Panc1 (cell line): ENCODE measurements around the gene FNDC10.

Experiments
- POLR2AphosphoS5 ChIP-seq: IDR thresholded peaks from 2 replicates; pipeline ENCODE4 v1.6.1; 2012; ENCODE audit warnings: mild to moderate bottlenecking, low read depth, low read length, moderate library complexity
- SIN3A ChIP-seq: IDR thresholded peaks from 2 replicates; pipeline ENCODE4 v1.6.1; 2012; ENCODE audit warnings: low read depth, mild to moderate bottlenecking, low read length, moderate library complexity, borderline replicate concordance; ENCODE audit not compliant: insufficient read depth
- TCF7L2 ChIP-seq: IDR thresholded peaks from 2 replicates; pipeline ENCODE4 v1.6.1; 2011; ENCODE audit warnings: mild to moderate bottlenecking, low read depth, low read length, inconsistent platforms
- TF ChIP-seq, protein P1 (sequence below): fragments of 450-650 bp; IDR thresholded peaks from 2 replicates; pipeline ENCODE4 v1.5.1; 2017; ENCODE audit warnings: mild to moderate bottlenecking
- TF ChIP-seq, protein P2 (sequence below), 2 experiments: IDR thresholded peaks; 2 replicates each; pipeline ENCODE4 v1.6.1; 2011 to 2012; ENCODE audit warnings: low read depth in 2 of 2, control low read depth in 1 of 2, low read length in 1 of 2, mild to moderate bottlenecking in 1 of 2, moderate library complexity in 1 of 2; ENCODE audit not compliant: insufficient read depth in 1 of 2

DNA sequence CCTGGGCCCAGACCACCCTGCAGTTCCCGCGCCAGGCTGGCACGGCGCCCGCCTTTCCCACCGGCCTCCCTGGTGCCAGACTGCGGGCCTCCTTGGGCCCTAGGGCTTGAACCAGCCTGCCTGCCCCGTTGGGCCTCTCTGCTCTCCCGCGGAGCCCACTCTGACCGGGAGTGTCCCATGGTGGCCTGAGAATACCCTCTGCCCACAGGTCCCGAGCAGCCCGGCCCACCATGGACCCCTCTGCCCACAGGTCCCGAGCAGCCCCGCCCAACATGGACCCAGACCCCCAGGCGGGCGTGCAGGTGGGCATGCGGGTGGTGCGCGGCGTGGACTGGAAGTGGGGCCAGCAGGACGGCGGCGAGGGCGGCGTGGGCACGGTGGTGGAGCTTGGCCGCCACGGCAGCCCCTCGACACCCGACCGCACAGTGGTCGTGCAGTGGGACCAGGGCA, 23.3 kb upstream of the FNDC10 start:
- TF ChIP-seq, protein P1, sequence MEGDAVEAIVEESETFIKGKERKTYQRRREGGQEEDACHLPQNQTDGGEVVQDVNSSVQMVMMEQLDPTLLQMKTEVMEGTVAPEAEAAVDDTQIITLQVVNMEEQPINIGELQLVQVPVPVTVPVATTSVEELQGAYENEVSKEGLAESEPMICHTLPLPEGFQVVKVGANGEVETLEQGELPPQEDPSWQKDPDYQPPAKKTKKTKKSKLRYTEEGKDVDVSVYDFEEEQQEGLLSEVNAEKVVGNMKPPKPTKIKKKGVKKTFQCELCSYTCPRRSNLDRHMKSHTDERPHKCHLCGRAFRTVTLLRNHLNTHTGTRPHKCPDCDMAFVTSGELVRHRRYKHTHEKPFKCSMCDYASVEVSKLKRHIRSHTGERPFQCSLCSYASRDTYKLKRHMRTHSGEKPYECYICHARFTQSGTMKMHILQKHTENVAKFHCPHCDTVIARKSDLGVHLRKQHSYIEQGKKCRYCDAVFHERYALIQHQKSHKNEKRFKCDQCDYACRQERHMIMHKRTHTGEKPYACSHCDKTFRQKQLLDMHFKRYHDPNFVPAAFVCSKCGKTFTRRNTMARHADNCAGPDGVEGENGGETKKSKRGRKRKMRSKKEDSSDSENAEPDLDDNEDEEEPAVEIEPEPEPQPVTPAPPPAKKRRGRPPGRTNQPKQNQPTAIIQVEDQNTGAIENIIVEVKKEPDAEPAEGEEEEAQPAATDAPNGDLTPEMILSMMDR: no peak
- TF ChIP-seq SIN3A (no peak), TCF7L2 (no peak), POLR2AphosphoS5 (no peak)
- TF ChIP-seq, protein P2, sequence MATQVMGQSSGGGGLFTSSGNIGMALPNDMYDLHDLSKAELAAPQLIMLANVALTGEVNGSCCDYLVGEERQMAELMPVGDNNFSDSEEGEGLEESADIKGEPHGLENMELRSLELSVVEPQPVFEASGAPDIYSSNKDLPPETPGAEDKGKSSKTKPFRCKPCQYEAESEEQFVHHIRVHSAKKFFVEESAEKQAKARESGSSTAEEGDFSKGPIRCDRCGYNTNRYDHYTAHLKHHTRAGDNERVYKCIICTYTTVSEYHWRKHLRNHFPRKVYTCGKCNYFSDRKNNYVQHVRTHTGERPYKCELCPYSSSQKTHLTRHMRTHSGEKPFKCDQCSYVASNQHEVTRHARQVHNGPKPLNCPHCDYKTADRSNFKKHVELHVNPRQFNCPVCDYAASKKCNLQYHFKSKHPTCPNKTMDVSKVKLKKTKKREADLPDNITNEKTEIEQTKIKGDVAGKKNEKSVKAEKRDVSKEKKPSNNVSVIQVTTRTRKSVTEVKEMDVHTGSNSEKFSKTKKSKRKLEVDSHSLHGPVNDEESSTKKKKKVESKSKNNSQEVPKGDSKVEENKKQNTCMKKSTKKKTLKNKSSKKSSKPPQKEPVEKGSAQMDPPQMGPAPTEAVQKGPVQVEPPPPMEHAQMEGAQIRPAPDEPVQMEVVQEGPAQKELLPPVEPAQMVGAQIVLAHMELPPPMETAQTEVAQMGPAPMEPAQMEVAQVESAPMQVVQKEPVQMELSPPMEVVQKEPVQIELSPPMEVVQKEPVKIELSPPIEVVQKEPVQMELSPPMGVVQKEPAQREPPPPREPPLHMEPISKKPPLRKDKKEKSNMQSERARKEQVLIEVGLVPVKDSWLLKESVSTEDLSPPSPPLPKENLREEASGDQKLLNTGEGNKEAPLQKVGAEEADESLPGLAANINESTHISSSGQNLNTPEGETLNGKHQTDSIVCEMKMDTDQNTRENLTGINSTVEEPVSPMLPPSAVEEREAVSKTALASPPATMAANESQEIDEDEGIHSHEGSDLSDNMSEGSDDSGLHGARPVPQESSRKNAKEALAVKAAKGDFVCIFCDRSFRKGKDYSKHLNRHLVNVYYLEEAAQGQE (IDR thresholded peaks at IDR 0.05; ENCODE audit: insufficient read depth in 1 of 2, low read depth in 2 of 2, low read length in 1 of 2): no peak
